Measurements from ENCODE around the gene VSTM2B.

DNA sequence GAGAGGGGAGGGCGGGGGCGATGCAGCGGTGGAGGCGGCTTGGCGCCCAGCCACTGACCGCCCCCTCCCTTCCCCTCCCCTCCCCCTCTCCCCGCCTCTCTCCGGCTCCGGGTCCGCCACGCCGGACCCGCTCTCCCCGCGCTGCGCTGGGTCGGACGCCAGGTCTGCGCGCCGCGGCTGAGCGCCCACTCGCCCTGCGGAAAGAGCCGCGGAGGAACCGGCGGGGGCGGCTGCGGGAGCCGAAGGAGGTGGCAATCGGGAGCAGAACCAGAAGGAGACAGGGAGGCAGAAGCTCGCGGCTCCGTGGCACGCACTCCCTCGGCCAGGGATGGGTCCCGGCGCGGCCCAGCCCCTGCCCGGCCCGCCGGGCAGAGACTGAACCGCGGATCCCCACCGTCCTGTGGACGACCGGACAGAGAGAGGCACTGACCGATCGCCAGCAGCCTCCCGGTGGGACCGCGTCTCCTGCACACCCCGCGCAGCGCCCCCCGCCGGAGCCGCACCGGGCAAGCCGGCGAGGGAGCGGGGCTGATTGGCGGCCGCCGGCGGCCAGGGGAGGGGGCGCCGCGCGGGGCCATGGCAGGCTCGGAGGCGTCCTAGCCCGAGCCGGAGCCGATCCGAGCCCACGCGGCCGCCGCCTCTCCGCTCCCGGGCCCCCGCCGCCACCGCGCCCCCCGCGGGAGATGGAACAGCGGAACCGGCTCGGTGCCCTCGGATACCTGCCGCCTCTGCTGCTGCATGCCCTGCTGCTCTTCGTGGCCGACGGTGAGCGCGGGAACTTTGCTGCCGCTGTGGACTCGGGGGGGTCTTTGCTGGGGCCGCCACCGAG is at the start of gene VSTM2B:
- TF ChIP-seq JUND (IDR thresholded peaks at IDR 0.05), result no peak
- TF ChIP-seq MXI1 (IDR thresholded peaks at IDR 0.05; ENCODE audit: low read depth, low read length), result no peak
- TF ChIP-seq, protein P1, sequence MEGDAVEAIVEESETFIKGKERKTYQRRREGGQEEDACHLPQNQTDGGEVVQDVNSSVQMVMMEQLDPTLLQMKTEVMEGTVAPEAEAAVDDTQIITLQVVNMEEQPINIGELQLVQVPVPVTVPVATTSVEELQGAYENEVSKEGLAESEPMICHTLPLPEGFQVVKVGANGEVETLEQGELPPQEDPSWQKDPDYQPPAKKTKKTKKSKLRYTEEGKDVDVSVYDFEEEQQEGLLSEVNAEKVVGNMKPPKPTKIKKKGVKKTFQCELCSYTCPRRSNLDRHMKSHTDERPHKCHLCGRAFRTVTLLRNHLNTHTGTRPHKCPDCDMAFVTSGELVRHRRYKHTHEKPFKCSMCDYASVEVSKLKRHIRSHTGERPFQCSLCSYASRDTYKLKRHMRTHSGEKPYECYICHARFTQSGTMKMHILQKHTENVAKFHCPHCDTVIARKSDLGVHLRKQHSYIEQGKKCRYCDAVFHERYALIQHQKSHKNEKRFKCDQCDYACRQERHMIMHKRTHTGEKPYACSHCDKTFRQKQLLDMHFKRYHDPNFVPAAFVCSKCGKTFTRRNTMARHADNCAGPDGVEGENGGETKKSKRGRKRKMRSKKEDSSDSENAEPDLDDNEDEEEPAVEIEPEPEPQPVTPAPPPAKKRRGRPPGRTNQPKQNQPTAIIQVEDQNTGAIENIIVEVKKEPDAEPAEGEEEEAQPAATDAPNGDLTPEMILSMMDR (IDR thresholded peaks at IDR 0.05), result no peak
- TF ChIP-seq, protein P2, sequence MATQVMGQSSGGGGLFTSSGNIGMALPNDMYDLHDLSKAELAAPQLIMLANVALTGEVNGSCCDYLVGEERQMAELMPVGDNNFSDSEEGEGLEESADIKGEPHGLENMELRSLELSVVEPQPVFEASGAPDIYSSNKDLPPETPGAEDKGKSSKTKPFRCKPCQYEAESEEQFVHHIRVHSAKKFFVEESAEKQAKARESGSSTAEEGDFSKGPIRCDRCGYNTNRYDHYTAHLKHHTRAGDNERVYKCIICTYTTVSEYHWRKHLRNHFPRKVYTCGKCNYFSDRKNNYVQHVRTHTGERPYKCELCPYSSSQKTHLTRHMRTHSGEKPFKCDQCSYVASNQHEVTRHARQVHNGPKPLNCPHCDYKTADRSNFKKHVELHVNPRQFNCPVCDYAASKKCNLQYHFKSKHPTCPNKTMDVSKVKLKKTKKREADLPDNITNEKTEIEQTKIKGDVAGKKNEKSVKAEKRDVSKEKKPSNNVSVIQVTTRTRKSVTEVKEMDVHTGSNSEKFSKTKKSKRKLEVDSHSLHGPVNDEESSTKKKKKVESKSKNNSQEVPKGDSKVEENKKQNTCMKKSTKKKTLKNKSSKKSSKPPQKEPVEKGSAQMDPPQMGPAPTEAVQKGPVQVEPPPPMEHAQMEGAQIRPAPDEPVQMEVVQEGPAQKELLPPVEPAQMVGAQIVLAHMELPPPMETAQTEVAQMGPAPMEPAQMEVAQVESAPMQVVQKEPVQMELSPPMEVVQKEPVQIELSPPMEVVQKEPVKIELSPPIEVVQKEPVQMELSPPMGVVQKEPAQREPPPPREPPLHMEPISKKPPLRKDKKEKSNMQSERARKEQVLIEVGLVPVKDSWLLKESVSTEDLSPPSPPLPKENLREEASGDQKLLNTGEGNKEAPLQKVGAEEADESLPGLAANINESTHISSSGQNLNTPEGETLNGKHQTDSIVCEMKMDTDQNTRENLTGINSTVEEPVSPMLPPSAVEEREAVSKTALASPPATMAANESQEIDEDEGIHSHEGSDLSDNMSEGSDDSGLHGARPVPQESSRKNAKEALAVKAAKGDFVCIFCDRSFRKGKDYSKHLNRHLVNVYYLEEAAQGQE (IDR thresholded peaks at IDR 0.05; ENCODE audit: low read depth, low read length), result no peak
- no peak for TF ChIP-seq POLR2AphosphoS5 (IDR thresholded peaks at IDR 0.05; ENCODE audit: low read depth, low read length)
